CD14-positive monocyte (primary cell): ENCODE results near the gene ZNF430. TPM values are rescaled to one million over a fixed set of nuclear protein-coding genes. Genes with fewer than 3 reads are reported as not detected.

Experiments used
- DNase-seq, 3 donors: peaks; one replicate each; pipeline ENCODE4 v3.0.0-alpha.2; 2011 to 2022
- H2AFZ ChIP-seq: 2 replicates; pipeline ENCODE4 v1.6.0; 2012; ENCODE audit warnings: mild to moderate bottlenecking, low read depth, low read length, inconsistent platforms; ENCODE audit not compliant: insufficient read depth, poor library complexity, severe bottlenecking
- H3K27ac ChIP-seq, 2 donors: 1 replicate in 1 of 2; 2 replicates in 1 of 2; pipeline ENCODE4 v1.5.1; 2012 to 2013; ENCODE audit warnings: low read length in 2 of 2, control low read depth in 1 of 2, inconsistent platforms in 1 of 2, low read depth in 1 of 2, mild to moderate bottlenecking in 1 of 2
- H3K27me3 ChIP-seq, 2 donors: one replicate each; pipeline versions ENCODE4 v1.6.0 to v1.6.1; 2011 to 2013; ENCODE audit warnings: low read length in 2 of 2; ENCODE audit not compliant: control insufficient read depth in 2 of 2, insufficient read depth in 2 of 2
- H3K36me3 ChIP-seq, 2 donors: replicated peaks in 1 of 2; 1 replicate in 1 of 2; 2 replicates in 1 of 2; pipeline versions ENCODE4 v1.5.1 to v1.6.1; 2012 to 2013; ENCODE audit warnings: low read length in 2 of 2, control low read depth in 1 of 2, inconsistent platforms in 1 of 2, mild to moderate bottlenecking in 1 of 2; ENCODE audit not compliant: insufficient read depth in 2 of 2, control insufficient read depth in 1 of 2
- H3K4me1 ChIP-seq, 2 donors: 1 replicate in 1 of 2; 2 replicates in 1 of 2; pipeline versions ENCODE4 v1.5.1 to v1.6.1; 2012 to 2013; ENCODE audit warnings: low read length in 2 of 2, control low read depth in 1 of 2, inconsistent platforms in 1 of 2, mild to moderate bottlenecking in 1 of 2, moderate library complexity in 1 of 2; ENCODE audit not compliant: insufficient read depth in 2 of 2, control insufficient read depth in 1 of 2
- H3K4me2 ChIP-seq: replicated peaks from 2 replicates; pipeline ENCODE3; 2012; ENCODE audit warnings: low read length, moderate library complexity, mild to moderate bottlenecking; ENCODE audit not compliant: poor library complexity, severe bottlenecking; ENCODE audit errors: extremely low read depth
- H3K4me3 ChIP-seq, 3 experiments: fragments of 200-600 bp in 1 of 3; sonication (generic) in 1 of 3; replicated peaks in 1 of 3; 1 replicate in 2 of 3; 2 replicates in 1 of 3; pipeline ENCODE4 v1.5.1; 2011 to 2013; ENCODE audit warnings: low read length in 3 of 3, mild to moderate bottlenecking in 3 of 3, control low read depth in 2 of 3, low read depth in 2 of 3, inconsistent platforms in 1 of 3, moderate library complexity in 1 of 3
- H3K79me2 ChIP-seq: 2 replicates; pipeline ENCODE4 v1.6.0; 2012; ENCODE audit warnings: mild to moderate bottlenecking, control low read depth, inconsistent platforms, low read length, moderate library complexity; ENCODE audit not compliant: insufficient read depth
- H3K9ac ChIP-seq: 2 replicates; pipeline ENCODE4 v1.6.0; 2017; ENCODE audit warnings: low read length, mild to moderate bottlenecking; ENCODE audit not compliant: insufficient read depth, poor library complexity, severe bottlenecking
- H3K9me3 ChIP-seq, 2 donors: replicated peaks in 1 of 2; 1 replicate in 1 of 2; 2 replicates in 1 of 2; pipeline versions ENCODE4 v1.5.1 to v1.6.1; 2012 to 2013; ENCODE audit warnings: low read length in 2 of 2, control low read depth in 1 of 2; ENCODE audit not compliant: control insufficient read depth in 1 of 2, insufficient read depth in 1 of 2
- H4K20me1 ChIP-seq: 2 replicates; pipeline ENCODE4 v1.6.0; 2012; ENCODE audit warnings: mild to moderate bottlenecking, low read length, control low read depth, moderate library complexity; ENCODE audit not compliant: insufficient read depth
- H3K27ac Mint-ChIP-seq, 7 donors: one replicate each; pipeline ENCODE4 v1.8.0; 2020; ENCODE audit warnings: mild to moderate bottlenecking in 7 of 7, mixed read lengths in 7 of 7, moderate library complexity in 6 of 7, inconsistent platforms in 2 of 7
- H3K27me3 Mint-ChIP-seq, 3 donors: one replicate each; pipeline ENCODE4 v1.8.0; 2021 to 2022; ENCODE audit warnings: low read depth in 3 of 3, mild to moderate bottlenecking in 3 of 3, mixed read lengths in 3 of 3, moderate library complexity in 3 of 3, inconsistent platforms in 1 of 3
- H3K36me3 Mint-ChIP-seq, 2 donors: one replicate each; pipeline ENCODE4 v1.8.0; 2020; ENCODE audit warnings: mixed read lengths in 2 of 2, inconsistent platforms in 1 of 2, mild to moderate bottlenecking in 1 of 2
- H3K4me1 Mint-ChIP-seq: one replicate; pipeline ENCODE4 v1.8.0; 2020; ENCODE audit warnings: mild to moderate bottlenecking, mixed read lengths
- H3K4me3 Mint-ChIP-seq, 2 donors: one replicate each; pipeline ENCODE4 v1.8.0; 2020; ENCODE audit warnings: mild to moderate bottlenecking in 2 of 2, mixed read lengths in 2 of 2, moderate library complexity in 1 of 2
- H3K9me3 Mint-ChIP-seq, 7 donors: one replicate each; pipeline ENCODE4 v1.8.0; 2020 to 2022; ENCODE audit warnings: mixed read lengths in 7 of 7, mild to moderate bottlenecking in 6 of 7, moderate library complexity in 6 of 7, inconsistent platforms in 2 of 7
- CTCF ChIP-seq: fragments of 200-600 bp; IDR thresholded peaks from one replicate; pipeline ENCODE4 v1.8.0; 2022; ENCODE audit warnings: antibody characterized with exemption, mild to moderate bottlenecking
- intact Hi-C, 2 donors: fragments of 100-400 bp; cut with micrococcal nuclease; formaldehyde crosslinking; loops; one replicate each; pipeline versions ENCODE4 v1.15.0 to v1.15.1; 2023
- polyA plus RNA-seq, 3 donors: library from polyadenylated mRNA; depleted of rRNA in 1 of 3; unstranded in 2 of 3; stranded (reverse) in 1 of 3; fragments of 300-500 nt in 2 of 3; fragments of >200 nt in 1 of 3; fragmentation: Illumina TruSeq in 2 of 3; gene quantifications; 1 replicate in 2 of 3; 2 replicates in 1 of 3; pipeline ENCODE4 v1.2.3, GENCODE V29; 2012 to 2021

ZNF430 gene
- polyA plus RNA-seq, 3 donors: 5.7 to 11.6 (median 8.8) TPM

GRCh38 chr19:21028969-21029268 is 8.5 kb downstream of the ZNF430 start:
- Mint-ChIP-seq H3K36me3 (peaks cover 72 to 95% of the 10 kb centered on the region in 2 donors), H3K9me3 (peaks cover 0 to 47% (median 25%) of the 10 kb centered on the region in 7 donors), H3K27ac (peak overlapping the region in 3 of 7 donors; percentile 10 to 75 (median 10)), H3K4me1 (peaks cover 21% of the 10 kb centered on the region), H3K27me3 (no peaks in the 10 kb centered on the region), H3K4me3 (no peak overlapping the region)
- H4K20me1 ChIP-seq: peaks cover 10% of the 10 kb centered on the region
- DNase-seq: no peak
- H3K9me3 ChIP-seq: peaks cover 0 to 8% of the 10 kb centered on the region in 2 donors
- intact Hi-C loops: loop anchor here in 1 of 2 donors (10.0 kb wide), 1 partner anchor 826 kb away; no protein-coding TSS in a partner anchor
- no peak overlapping the region for H3K27ac ChIP-seq
- H3K27me3 ChIP-seq: no peaks in the 10 kb centered on the region
- no peak overlapping the region for H3K4me3 ChIP-seq
- H2AFZ ChIP-seq: no peak overlapping the region
- H3K79me2 ChIP-seq: peaks cover 90% of the 10 kb centered on the region
- H3K36me3 ChIP-seq: peaks cover 50 to 100% of the 10 kb centered on the region in 2 donors
- TF ChIP-seq CTCF: no peak
- H3K9ac ChIP-seq: no peak overlapping the region
- H3K4me1 ChIP-seq: peaks cover 0 to 12% of the 10 kb centered on the region in 2 donors
- no peak overlapping the region for H3K4me2 ChIP-seq

GRCh38 chr19:21045028-21045427 is 24.6 kb downstream of the ZNF430 start:
- H3K27ac ChIP-seq: no peak overlapping the region
- H3K79me2 ChIP-seq: peaks cover 71% of the 10 kb centered on the region
- no peak overlapping the region for H2AFZ ChIP-seq
- H3K36me3 ChIP-seq: peaks cover 40 to 92% of the 10 kb centered on the region in 2 donors
- H3K9me3 ChIP-seq: peaks cover 40 to 72% of the 10 kb centered on the region in 2 donors
- intact Hi-C loops: no loop called here
- peaks cover 52 to 72% (median 69%) of the 10 kb centered on the region in 7 donors for H3K9me3 Mint-ChIP-seq
- no peak for DNase-seq
- H3K27me3 ChIP-seq: no peaks in the 10 kb centered on the region
- H3K4me2 ChIP-seq: no peak overlapping the region
- peaks cover 72 to 90% of the 10 kb centered on the region in 2 donors for H3K36me3 Mint-ChIP-seq
- H3K4me1 ChIP-seq: no peaks in the 10 kb centered on the region
- no peak overlapping the region for H3K4me3 ChIP-seq
- H4K20me1 ChIP-seq: no peaks in the 10 kb centered on the region
- no peaks in the 10 kb centered on the region for H3K4me1 Mint-ChIP-seq
- H3K27ac Mint-ChIP-seq: no peak overlapping the region
- TF ChIP-seq CTCF: no peak
- H3K4me3 Mint-ChIP-seq: no peak overlapping the region
- no peaks in the 10 kb centered on the region for H3K27me3 Mint-ChIP-seq
- no peak overlapping the region for H3K9ac ChIP-seq
